HG03432 (cell line): ENCODE measurements around the gene APOH.

Source experiments
- ATAC-seq: cut with Tn5 transposase; IDR thresholded peaks from one replicate; pipeline ENCODE4 v1.9.1; 2021; ENCODE audit warnings: mild to moderate bottlenecking, moderate library complexity; ENCODE audit not compliant: unreplicated experiment

APOH gene

DNA sequence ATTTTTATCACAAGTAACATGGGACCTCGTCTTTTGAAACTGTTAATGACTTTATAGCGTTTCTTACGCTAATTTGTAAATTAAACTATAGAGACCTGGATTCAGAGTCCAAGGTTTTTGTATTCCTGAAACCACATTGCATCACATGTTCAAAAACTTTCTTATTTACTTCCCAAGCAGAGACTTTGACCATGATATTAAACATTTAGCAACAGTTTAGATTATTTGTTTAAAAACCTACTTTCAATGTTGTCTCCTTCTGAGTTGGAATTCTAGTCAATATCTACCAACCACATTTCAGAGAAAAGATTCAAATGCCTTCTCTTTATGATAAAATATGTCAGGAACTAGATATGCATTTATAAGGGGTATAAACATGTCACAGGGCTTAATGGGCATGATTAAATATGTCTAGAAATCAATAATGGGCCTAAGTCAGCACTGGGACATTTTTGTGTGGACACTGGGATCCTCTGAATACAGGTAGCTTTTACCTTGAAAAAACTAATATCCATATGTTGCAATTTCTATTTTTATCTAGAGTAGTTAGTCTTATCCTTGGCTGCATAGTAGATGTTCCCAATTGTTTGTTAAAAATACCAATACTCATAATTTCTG lies 6.3 kb upstream of the APOH start:
- no peak for ATAC-seq

DNA sequence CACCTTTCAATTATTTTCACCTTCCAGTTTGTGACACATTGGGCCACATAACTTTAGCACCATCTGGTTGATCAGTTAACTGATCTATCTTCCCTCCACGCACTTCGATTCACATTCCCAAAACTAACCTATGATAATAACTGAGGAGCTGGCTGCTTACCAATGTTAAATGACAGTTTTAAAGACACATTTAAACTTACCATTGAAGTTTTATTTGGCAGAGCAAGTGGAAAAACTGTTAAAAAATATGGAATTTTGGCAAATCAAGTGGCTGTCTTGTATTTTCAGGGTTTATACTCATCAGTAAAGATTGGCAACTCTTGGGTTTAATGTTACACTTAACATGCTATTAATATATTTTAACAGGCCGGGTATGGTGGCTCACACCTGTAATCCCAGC lies 5.4 kb upstream of the APOH start:
- no peak for ATAC-seq

DNA sequence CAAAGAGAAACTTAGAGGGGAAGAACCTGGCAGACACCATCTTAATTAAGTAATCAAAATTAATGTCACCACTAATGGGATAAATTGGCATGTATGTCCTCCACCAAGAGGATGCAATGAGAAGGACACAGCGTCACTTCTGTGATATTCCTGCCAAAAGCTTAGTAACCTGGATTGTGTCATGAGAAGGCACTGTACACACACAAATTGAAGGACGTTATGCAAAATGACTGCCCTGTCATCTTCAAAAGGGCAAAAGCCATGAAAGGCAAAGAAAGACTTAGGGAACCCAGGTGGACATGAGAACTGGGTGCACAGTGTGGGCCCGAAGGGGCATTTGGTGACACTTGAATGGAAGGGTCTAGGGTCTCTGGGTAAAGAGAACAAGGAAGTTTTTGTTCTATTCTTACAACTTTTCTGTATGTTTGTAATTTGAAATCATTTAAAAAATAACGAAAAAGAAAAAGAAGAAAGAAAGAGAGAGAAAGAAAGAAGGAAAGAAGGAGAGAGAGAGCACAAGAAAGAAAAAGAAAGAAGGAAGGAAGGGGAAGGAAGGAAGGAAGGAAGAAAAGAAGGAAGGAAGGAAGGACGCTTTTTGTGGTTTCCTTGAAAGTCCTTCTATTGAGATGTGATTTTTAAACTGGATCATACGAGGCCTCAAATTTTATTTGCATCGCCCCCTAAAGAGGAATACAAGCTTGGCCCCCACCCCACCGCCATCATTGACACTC lies 4.0 kb upstream of the APOH start:
- no peak for ATAC-seq

DNA sequence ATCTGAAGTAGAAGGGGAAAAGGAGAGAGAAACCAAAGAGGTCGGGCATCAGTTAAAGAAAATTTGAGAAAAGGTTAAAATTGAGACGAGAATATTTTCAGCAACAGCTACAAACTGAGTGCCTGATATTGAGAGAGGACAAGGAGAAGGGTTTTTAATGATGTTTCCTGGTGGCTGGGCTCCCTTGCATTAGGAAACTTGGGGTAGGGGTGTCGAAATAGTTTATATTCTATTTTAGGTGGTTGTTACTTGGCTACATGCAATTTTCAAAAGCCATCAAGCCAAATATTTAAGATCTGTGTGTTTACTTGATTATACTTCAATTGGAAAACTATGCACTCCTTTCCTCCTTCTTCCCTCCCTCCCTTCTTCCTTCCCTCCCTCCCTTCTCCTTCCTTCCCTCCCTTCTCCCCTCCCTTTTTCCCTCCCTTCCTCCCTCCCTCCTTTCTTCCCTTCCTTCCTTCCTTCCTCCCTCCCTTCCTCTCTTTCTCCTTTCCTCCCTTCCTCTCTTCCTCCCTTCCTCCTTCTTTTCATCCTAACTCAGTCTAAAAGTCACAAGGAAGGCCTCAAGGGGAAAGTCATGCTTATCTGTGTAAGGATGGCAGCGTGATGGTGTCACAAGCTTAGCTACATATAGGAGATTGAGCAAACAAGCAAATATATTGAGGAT lies 1.8 kb upstream of the APOH start:
- ATAC-seq, result no peak

DNA sequence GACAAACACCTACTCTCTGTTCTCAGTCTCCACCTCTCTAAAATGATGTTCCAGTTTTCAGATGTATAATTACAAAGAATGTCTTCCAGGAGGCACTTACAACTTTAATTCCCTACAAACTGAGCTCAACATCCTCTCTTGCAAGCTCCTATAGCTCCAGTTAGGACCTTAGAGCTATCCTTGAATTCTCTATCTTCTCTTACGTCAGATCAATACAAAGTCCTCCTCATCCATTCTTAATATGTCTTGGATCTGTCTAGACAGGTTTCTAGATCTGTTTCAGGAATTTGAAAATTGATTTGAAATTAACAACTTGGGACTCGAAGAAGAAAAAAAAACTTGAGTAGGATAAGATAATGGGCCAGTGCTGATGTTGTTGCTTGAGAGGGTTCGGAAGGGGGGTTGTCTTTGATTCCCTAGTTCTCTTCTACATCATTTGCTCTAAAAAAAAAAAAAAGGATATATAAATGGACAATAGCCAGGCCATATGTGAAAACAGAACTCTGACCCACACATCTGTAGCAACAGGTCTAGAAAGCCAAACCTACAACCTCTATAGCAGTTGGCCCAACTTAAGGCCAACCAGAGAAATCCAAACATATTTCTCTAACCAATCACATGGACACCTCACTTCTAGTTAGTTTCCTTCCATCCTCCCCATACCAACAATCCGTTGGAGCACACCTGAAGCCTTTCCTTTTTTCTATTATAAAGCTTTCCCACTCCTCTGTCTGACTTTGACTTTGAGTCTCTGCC lies 746 bp upstream of the APOH start:
- no peak for ATAC-seq

DNA sequence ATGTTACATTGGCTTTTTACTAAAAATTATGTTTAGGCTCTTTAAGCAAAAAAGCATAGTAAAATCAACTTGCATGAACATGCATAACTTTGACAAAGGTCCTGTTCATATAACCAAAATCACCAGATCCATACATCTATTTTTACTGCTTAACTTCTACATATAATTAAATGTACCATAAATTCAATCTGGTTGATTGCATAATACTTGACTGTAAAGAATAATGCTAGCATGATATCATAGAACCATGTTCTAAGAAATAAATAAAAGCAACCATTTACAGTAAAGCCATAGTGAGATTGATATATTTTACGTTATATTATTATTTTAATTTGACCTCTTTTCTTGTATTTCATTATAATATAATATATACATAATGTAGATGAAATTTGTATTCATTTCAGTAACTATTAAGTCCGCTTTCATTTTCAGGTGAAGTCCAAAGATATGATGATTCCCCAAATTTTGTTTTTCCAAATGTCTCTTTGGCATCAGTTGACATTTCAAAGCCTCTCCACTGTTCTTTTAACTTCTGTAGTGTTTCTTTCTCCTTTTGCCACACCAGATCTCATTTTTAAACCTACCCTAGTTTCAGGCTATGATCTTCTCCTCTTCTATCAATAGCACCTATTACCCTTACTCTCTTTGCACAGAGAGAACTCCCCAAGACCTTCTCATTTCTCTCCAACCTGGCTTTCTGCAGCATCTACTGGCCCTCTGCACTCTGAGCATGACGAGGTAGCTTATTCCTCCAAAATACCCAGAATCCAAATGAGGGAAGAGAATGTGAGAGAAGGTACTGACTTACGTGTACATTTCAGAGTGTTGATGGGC lies 1.8 kb downstream of the APOH start:
- ATAC-seq, result no peak

DNA sequence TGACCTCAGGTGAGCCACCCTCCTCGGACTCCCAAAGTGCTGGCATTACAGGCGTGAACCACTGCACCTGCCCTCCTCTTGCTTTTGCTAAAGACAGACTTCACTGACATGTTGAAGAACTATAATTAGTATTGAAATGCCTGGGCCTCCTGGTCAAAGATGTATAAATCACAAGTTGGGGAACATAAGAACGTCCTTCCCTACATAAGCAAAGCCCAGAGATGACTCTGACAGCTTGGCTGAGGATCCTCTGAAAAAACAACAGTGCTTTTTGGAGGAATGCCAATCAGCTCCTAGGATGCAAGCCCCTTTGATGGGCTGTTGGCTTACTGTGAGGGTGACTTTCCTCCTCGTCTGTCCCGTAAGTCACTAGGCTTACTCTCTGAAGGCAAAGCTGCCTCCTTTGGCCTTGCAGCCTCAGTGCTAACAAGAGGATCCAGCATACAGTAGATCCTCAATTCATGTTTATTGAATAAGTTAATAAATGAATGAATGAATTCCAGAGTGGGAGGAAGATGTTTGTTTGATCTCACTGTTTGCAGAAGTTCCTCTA lies 6.3 kb downstream of the APOH start:
- no peak for ATAC-seq

DNA sequence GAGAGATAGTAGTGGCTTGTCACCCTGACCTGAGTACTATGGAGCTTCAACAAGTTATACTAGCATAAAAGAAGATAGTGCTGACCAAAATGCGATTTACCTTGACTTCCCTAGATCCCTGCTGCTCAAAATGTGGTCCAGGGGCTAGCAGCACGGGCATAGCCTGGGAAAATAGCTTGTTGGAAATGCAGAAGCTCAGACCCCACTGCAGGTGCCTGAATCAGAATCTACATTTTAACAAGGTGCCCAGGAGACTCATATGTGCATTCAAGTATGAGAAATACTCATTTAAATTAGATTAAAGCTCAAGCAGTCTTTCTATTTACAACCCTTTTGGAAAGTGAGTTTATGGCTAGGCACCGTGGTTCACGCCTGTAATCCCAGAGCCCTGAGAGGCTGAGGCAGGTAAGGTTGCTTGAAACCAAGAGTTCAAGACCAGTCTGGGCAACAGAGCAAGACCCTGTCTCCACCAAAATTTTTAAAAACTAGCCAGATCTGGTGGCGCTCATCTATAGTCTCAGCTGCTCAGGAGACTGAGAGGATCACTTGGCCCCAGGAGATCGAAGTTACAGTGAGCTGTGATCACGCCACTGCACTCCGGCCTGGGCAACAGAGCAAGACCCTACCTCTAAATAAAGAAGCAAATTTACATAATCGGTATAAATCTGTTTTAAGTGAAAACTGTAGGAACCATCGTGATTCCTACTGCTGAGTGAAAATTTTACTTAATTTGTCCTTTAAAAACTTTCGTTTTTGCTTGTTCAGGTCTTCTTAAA lies 7.3 kb downstream of the APOH start:
- ATAC-seq, result no peak

DNA sequence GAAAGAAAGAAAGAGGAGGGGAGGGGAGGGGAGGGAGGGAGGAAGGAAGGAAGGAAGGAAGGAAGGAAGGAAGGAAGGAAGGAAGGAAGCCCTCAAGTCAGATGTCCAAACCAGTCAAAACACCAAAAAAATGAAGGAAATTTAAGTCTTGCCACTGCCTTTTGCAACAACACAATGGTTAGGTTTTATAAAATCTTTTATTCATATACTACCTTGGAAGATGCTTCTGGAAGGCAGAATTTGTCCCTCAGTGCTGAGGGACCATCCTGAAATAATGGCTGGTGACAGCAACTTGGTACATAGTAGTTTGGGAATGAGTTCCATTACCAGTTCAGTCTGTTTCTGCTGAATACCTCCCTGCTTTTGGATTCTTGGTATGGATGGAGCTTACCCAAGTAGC lies 7.9 kb downstream of the APOH start:
- ATAC-seq, result no peak

DNA sequence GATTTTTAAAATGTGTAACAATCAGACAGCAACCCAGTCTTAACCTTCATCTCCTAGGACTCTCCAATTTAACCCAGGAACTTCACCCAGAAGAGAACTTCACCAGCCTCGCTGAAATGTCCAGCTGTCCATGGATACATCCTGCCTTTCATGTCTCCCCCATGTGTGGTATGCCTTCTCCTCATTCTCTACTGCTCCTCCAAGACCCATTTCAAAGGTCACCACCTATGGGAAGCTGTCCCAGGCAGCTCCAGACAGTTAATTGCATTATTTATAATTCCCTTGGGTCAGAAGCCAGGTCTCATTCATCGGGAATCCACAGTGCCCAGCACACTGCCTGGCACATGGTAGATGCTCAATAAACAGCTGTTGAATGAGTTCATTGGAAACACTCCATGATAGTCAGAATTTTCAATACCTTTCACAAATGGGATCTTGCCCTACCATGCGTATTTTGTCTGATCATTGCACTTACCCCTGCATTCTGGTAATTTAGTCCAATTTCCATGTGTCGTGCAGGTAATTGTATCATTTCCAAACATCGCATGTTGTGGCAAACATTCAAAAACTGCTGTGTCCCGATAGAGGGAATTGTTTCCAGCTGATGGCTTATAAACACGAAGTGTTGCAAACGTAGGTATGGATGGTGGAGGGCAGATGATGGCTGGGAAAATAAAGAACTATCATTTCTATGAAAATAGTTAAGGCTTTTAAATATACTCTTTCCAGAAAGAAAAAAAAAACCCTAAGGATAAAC lies 9.0 kb downstream of the APOH start:
- ATAC-seq, result no peak

DNA sequence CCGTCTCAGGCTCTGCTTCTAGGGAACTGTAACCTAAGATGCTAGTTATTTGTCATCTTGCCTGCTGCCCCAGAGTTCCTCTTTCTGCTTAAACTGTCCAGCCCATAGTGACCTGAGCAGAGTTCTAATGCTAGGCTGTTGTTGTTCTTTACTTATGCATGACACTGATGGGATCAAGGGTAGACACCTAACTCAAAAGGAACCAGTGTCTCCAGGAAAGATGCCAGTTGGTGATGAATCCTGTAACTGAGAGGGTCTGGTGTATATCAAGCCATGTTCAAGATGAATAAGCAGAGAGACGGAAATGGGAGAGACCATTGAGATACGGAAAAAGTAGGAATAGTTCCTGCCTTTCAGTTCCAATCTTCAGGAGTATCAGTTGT lies 13.7 kb downstream of the APOH start:
- no peak for ATAC-seq

DNA sequence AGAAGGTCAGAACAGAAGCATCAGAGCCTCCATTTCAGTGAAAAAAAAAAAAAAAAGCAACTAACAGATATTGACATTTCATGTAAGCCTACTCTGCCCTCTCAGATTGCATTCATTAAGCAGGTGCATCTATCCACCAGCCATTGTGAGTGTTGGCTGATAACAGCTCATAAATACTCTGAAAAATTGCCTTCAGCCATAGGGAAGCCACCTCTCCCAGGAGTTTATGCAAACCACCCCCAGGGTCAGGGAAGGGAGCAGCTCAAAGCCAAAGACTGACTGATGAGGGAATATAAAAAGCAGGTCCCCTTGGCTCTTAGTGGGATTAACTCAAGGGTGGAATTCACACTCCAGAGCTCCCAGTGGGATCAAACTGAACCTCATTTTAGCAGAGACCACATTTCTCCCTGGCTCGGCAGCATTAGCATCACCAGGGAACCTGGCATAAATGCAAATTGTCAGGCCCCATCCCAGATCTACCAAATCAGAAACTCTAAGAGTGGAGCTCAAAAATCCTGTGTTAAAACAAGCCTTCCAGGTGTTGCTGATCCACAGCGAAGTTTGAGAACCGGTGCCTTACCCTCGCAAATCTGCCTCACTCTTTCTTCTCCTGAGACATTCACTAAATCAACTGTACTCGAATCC lies 14.2 kb downstream of the APOH start:
- no peak for ATAC-seq

DNA sequence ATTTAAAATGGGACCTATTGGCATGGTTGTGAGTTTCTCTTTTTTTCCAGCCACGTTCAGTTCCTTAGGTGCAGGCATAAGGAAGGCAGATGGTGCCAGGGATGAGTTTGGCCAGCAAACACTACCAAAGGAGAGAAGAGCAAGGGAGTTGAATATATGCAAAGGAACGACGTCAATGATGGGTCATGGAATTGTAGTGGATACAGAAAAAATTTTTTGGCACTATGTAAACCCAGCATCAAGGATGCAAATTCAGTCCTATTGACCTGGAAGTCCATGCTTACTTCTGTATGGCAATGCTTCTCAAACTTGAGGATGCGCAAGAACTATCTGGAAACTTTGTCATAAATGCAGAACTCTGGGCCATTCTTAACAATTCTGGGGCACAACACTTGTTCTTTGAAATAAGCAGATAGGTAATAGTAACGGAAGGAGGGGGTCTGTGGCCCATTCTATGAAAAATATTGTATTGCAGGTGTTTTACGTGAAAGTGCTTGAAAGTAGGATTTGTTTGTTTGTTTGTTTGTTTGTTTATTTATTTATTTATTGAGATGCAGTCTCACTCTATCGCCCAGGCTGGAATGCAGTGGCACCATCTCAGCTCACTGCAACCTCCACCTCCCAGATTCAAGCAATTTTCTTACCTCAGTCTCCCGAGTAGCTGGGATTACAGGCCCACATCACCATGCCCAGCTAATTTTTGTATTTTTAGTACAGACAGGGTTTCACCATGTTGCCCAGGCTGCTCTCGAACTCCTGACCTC lies 18.0 kb downstream of the APOH start:
- no peak for ATAC-seq

DNA sequence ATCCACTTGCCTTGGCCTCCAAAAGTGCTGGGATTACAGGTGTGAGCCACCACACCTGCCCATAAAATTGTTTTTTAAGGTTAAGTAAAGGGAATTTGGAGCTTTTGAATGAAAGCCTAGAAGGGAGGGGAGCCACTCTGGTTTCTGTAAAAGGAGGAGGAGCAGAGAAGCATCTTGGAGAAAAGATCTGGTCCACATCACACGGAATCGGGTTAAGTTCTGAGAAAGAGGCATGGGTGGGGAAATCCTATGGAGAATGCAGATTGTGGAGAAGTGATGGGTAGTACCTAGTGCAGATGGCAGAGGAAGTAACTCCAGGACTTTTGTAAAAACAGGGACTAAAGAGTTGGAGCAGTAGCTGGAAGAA lies 19.0 kb downstream of the APOH start:
- ATAC-seq, result no peak

DNA sequence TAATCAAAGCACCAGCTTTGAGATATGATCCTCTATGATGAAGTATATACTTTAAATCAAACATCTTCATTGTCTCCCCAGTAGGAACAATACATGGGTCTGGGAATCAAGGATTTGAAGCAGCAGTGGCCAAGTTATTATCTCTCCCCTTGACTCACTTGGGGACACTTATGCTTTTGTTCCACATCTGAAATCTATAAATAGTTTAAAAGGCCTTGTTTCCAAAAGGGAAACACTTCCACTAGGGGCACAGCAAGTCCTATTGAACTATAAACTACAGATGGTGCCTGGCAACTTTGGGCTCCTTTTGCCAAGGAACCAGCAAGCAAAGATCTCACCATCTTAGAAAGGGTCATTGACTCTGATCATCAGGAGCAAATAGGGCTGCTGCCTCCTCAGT lies 21.3 kb downstream of the APOH start:
- no peak for ATAC-seq

DNA sequence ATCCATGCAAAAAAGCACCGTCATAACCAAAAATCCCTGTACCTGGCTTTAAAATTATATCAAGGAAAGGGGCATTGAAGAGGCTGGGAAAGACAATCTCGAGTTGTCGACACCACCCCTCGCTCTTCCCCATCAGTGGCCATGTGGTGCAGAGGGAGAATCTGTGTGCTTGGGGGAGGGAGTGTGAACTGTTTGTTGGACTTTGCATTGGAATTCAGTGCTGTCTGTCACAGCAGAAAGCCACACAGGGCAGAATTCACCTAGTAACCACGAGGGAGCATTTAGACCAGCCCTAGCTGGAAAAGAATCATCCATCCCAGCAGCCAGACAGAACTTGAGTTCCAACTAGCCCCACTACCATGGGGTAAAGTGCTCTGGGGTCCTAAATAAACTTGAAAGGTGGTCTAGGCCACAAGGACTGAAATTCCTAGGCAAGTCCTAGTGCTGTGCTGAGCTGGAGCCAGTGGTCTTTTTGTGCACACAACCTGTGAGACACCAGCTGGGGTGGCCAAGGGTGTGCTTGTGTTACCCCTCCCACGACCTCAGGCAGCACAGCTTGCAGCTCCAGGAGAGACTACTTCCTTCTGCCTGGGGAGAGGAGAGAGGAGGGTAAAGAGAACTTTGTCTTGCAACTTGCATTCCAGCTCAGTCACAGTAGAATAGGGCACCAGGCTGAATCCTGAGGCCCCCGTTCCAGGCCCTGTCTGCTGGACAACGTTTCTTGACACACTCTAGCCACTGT lies 25.8 kb downstream of the APOH start:
- ATAC-seq, result no peak

DNA sequence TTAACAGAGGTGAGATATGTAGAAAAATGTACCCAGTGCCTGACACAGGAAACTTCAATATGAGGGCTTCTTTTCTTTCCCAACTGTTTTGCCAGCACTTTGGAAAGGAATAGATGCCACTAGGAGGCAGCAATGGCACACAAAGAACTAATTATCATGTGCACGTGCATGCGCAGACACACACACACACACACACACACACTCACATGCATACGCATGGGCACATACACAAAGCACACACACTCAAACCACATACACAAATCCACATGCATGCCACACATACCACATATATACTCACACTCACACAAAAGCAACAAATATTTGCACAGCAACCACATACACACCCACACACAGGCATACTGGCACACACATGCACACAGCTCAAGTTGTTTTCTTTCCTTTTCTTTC lies 28.5 kb downstream of the APOH start:
- ATAC-seq, result no peak
